ENCODE data around the gene PPP1R7. TPM values are rescaled to one million over a fixed set of nuclear protein-coding genes. Genes with fewer than 3 reads are reported as not detected.

PPP1R7 gene
- total RNA-seq, 2 donors from 2014 or later, result 81.6 to 98.9 TPM

DNA sequence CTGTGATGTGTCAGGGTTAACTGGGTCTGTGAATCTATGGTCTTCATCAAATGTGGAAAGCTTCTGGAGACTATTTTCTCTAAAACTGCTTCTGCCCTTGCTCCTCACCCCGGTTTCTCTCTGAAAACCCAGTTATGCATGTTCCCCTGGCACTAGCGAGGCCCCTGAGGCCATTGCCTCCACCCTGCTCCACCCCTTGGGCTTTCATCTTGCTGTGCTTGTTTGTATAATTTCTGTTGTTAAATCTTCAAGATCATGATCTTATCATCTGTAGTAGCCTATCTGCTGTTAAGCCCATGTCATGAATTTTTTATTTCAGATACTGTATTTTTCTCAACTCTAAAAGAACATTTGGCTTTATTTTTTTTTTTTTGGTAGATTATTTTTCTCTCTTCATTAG lies 23.3 kb downstream of the PPP1R7 start:
- Mint-ChIP-seq H3K27ac (peak overlapping the region in 1 of 2 donors; percentile 51), H3K36me3 (peaks cover 30 to 53% of the 10 kb centered on the region in 2 donors), H3K9me3 (peaks cover 5 to 10% of the 10 kb centered on the region in 2 donors)
- no peak for DNase-seq (ENCODE audit: low spot score in 2 of 2)
- ATAC-seq, result no peak

DNA sequence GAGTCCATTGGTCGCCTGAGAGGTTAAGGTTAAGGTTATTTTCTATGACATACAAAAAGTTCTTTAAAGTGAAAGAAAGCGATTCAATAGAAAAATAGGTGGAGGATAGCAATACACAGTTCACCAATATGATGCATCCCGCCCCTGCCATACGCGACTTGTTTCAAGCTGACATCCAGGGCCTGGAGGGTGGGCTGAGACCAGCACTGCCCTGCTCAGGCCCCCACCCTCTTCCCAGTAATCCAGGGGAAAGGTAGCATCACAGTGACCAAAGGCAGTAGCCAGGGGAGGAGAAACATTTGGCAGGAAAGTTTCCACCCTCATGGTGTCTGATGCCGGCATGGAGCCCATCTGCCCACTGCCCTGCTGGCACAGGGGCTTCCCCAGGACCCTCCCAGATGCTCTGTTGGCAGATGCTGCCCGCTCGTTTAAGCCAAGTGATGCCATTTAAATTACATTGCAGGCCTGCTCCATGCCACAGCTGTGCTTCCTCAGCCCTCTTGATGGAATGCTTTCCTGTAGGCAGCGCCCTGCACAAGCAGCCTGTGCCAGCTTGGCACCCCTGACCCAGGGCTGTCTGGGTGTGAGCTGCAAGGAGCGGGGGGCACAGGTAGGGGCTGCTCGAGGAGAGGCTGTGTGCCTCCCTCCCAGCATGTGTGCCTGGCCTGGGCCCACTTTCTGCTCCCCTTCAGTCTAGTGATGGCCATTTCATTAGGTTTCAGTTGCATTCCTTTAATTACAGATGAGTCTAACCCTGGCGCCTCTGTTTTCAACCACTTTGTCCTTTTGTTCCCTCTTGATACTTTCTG lies 27.5 kb downstream of the PPP1R7 start:
- DNase-seq (ENCODE audit: low spot score in 2 of 2) (no peak), ATAC-seq (no peak)
- Mint-ChIP-seq H3K27ac (peak overlapping the region in 1 of 2 donors; percentile 50), H3K36me3 (peaks cover 6 to 20% of the 10 kb centered on the region in 2 donors), H3K9me3 (no peaks in the 10 kb centered on the region)

DNA sequence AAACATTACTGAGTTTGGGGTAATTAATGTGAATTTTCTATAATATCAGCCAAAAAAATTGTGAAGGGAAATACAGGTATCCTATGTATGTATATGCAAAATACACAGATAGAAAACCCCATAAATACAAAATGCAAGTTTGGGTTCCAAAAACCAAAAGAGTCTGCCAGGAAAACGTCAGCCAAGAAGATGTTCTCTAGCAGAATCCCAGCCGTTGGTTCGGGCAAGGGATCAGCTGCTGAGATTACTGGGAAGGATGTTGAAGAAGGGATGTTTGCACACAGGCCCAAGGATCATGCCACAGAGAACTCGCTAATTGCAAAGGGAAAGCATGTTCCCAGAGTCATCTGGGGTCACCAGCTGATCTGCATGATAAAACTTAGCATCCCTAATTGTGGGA lies 28.7 kb downstream of the PPP1R7 start:
- H3K36me3 Mint-ChIP-seq, result peaks cover 6 to 11% of the 10 kb centered on the region in 2 donors
- H3K27ac Mint-ChIP-seq, result no peak overlapping the region
- DNase-seq (ENCODE audit: low spot score in 2 of 2) (no peak), ATAC-seq (no peak)
- H3K9me3 Mint-ChIP-seq, result no peaks in the 10 kb centered on the region

DNA sequence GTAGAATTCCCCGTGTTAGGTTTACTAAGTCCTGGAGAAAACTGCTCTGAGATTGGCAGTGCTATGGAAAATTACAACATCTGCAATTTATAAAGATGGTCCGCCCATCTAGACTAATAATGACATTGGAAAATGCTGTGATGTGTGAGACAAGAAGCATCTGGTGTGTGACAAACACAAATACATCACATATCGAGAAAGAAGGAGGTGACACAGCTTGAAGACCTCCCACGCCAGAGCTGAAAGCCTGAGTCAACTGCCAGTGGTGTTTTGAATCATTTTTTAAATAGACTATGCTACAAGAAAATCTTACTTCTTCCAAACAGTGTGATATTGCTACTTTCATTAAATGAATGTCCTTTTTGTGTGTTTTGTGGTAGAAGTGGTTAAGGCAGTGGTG lies 29.6 kb downstream of the PPP1R7 start:
- H3K9me3 Mint-ChIP-seq, result no peaks in the 10 kb centered on the region
- peaks cover 6% of the 10 kb centered on the region in 2 donors for H3K36me3 Mint-ChIP-seq
- ATAC-seq (peak; percentile 34 to 94), DNase-seq (ENCODE audit: low spot score in 2 of 2) (no peak)
- H3K27ac Mint-ChIP-seq, result peak overlapping the region in 1 of 2 donors; percentile 68

DNA sequence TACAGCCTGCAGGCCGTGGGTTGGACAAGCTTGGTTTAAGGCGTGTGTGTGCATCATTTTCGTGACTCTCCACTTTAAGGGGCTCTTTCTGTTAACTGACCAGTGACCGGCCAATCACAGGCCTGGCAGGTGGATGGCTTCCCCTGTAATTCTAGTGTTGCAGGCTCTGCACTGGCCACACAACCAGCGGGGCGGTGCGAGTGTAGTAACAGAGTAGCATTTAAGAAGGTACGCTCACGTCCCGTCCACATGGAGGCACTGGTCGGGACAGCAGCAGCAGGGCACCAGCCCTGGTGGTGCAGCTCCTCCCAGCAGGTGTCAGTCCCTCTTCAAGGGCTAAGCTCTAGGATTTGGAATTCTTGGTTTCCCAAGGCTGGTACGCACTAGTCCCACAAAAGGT lies 30.2 kb downstream of the PPP1R7 start:
- Mint-ChIP-seq H3K36me3 (peaks cover 0 to under 1% of the 10 kb centered on the region in 2 donors), H3K27ac (no peak overlapping the region), H3K9me3 (no peaks in the 10 kb centered on the region)
- no peak for ATAC-seq
- DNase-seq (ENCODE audit: low spot score in 2 of 2), result no peak

DNA sequence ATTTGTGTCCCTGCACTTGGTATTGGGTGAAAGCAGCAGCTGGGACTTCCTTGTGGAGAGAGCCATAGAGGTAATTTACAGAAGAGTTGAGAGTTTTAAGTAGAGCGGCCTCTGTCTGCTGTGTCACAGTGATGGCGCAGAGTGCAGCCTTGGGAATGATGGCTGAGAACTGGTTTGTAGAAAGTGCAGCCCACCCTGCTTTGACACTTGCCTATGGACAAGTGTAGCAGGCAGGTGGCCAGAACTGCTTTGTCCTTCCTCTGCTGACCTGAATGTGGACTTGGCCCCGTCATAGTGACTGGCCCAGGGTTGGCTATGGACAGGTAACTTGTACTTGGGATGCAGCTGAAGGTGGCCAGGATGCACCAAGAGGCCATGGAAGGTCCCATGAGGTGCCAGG lies 31.9 kb downstream of the PPP1R7 start:
- no peaks in the 10 kb centered on the region for H3K36me3 Mint-ChIP-seq
- H3K27ac Mint-ChIP-seq, result no peak overlapping the region
- ATAC-seq (no peak), DNase-seq (ENCODE audit: low spot score in 2 of 2) (no peak)
- no peaks in the 10 kb centered on the region for H3K9me3 Mint-ChIP-seq

DNA sequence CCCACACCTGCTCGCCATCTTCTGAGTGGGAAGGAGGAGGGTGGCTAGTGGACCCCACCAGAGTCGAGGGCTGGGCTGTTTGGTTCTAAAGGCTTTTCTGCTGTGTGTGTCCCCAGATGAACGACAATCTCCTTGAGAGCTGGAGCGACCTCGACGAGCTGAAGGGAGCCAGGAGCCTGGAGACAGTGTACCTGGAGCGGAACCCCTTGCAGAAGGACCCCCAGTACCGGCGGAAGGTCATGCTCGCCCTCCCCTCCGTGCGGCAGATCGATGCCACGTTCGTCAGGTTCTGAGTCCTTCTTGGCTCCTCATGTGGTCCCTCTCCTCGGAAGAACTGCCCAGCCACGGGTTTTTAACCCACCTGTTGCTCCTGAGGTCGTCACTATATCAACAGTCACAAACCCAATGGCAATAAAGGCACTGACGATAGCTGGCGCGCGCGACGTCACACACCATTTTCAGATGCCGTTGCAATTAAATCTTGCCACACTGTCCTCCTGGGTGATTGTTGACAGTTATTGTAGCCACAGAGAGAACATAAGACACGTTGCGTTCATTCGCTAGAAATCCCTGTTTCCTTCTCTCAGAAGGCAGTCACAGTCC lies 32.4 kb downstream of the PPP1R7 start:
- H3K27ac Mint-ChIP-seq, result no peak overlapping the region
- ATAC-seq (no peak), DNase-seq (ENCODE audit: low spot score in 2 of 2) (no peak)
- no peaks in the 10 kb centered on the region for H3K36me3 Mint-ChIP-seq
- no peaks in the 10 kb centered on the region for H3K9me3 Mint-ChIP-seq

DNA sequence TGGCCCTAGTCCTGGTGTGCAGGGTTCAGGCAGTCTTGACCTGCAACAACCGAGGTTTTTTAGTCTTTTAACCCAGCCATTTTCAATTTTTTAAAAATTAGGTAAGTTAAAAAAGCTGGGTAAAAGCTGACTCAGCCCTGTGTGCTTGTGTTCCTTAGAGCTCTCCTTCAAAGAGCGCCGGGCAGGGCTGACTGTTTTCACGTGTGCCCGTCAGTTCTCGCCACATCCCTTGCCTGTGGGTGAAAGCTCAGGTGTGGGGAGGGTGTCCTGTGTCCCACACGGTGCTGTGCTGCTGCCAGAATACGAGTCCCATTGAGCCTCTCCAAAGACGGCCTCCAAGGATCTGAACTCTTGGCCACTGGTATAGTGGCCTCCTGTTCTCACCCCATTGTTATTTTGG lies 33.0 kb downstream of the PPP1R7 start:
- DNase-seq (ENCODE audit: low spot score in 2 of 2) (no peak), ATAC-seq (no peak)
- Mint-ChIP-seq H3K27ac (peak overlapping the region in 1 of 2 donors; percentile 29), H3K9me3 (no peaks in the 10 kb centered on the region), H3K36me3 (no peaks in the 10 kb centered on the region)

DNA sequence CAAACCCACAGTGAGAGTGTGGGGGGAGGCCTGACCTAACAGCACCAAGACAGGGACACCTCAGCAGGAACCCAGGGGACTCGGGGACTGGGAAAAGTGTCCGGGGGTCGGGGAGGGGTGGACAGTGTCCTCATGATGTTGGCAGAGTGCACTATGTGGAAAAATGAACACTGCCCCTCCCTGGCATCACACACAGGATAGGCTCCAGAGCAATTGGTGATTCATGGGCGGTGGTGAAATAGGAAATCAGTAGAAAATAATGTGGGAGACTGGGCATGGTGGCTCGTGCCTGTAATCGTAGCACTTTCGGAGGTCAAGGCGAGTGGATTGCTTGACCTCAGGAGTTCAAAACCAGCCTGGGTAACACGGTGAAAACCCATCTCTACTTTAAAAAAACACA lies 34.6 kb downstream of the PPP1R7 start:
- Mint-ChIP-seq H3K36me3 (no peaks in the 10 kb centered on the region), H3K9me3 (no peaks in the 10 kb centered on the region), H3K27ac (no peak overlapping the region)
- ATAC-seq (no peak), DNase-seq (ENCODE audit: low spot score in 2 of 2) (no peak)

DNA sequence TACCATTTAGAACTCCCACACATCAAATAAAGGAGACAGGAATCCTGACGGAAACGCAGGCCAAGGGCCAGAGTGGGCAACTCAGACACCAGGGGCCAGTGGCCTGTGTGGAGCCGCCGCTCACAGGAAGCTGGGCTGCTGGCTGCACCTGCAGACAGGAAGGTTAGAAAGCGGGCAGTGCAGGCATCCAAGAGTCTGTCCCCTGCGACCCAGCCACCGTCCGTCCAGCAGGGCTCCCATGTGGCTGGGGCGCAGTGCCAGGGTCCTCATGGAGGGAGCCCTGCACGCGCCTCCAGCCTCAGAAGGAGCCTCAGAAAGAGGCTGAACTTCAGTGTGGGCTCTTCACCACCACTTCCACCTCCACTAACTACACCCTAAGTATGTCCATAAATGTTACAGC lies 35.7 kb downstream of the PPP1R7 start:
- no peak for ATAC-seq
- H3K27ac Mint-ChIP-seq, result no peak overlapping the region
- no peaks in the 10 kb centered on the region for H3K36me3 Mint-ChIP-seq
- no peak for DNase-seq (ENCODE audit: low spot score in 2 of 2)
- no peaks in the 10 kb centered on the region for H3K9me3 Mint-ChIP-seq

DNA sequence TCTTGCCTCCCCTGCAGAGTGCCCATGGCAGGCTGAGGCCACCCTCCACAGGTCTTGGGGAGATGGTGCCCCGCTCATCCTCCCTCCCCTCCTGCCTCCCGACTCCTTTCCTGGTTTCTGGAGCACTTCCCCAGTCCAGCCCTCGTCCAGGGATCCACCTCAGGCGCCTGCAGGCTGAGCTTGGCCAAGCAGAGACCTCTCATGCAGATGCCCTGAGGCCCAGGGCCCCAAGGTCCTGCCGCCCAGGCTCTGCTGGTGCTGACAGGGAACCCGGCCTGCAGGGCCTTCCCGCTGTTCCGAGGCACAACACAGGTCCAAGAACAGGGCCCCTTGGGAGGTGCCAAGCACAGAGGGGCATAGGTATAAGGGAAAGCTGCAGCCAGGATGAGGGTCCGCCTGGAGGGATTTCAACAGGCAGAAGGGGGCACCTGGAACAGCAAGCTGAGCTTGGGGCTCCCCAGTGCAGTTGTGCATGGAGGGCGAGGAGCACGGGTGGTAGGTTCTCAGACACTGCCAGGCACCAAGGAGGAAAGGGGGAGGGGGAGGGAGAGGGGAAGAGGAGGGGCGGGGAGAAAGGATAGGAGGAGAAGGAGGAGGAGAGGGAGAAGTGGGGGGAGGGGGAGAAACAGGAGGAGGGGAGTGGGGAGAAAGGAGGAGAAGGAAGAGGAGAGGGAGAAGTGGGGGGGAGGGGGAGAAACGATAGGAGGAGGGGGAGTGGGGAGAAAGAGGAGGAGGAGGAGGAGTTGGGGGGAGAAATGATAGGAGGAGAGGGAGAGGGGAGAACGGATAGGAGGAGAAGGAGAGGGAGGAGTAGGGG lies 37.0 kb downstream of the PPP1R7 start:
- ATAC-seq, result no peak

DNA sequence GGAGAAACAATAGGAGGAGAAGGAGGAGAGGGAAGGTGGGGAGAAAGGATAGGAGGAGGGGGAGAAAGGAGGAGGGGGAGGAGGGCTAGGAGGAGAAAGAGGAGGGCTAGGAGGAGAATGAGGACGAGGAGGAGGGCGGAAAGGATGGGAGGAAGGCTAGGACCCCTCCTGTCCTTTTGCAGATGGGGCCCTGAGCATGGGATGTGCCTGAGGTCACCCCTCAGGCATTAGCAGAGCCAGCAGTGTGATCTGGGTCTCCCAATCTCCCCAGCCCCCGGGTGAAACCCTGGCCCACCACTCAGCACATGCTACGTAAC lies 37.6 kb downstream of the PPP1R7 start:
- H3K9me3 Mint-ChIP-seq, result no peaks in the 10 kb centered on the region
- DNase-seq (ENCODE audit: low spot score in 2 of 2) (no peak), ATAC-seq (no peak)
- no peak overlapping the region for H3K27ac Mint-ChIP-seq
- H3K36me3 Mint-ChIP-seq, result no peaks in the 10 kb centered on the region

More for the DNA sequence above, 37.0 kb downstream of the PPP1R7 start:
- no peaks in the 10 kb centered on the region for H3K9me3 Mint-ChIP-seq
- H3K27ac Mint-ChIP-seq, result no peak overlapping the region
- no peaks in the 10 kb centered on the region for H3K36me3 Mint-ChIP-seq
- DNase-seq (ENCODE audit: low spot score in 2 of 2), result no peak

DNA sequence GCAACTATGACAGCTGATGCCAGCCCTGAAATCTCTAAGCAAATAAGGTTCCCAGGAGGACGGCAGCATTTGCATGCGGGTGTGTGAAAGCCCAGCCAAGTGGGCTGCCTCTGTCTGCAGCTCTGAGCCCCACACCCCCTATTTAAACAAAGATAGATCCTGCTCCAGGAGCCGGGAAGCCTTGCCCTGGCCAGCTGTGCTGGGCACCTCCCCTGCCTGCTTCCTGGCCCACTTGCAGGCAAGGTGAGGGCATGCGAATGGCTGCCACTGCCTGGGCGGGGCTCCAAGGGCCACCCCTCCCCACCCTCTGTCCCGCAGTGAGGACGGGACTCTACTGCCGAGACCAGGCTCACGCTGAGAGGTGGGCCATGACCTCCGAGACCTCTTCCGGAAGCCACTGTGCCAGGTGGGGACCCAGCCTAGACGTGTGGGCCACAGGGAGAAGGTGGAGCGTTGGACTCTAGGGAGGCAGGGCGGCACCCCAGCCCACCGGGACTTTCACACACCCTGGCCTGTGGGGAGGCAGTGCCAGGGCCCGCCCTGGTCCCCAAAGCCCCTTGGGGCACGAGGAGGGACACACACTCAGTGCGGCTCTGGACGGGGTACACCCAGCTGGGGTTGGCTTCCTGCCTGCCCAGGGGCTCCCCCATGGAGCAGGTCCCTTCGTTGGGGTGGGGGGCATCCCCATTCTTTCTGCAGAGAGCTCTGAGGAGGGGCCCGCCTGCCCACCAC lies 38.3 kb downstream of the PPP1R7 start, which contains the start of gene ANO7:
TSS of gene ANO7 (plus strand) at position 317 of the 732 bp plus-strand sequence. CDS start 1,387 bp downstream, outside the sequence.
- no peak for DNase-seq (ENCODE audit: low spot score in 2 of 2)
- Mint-ChIP-seq H3K9me3 (no peaks in the 10 kb centered on the region), H3K36me3 (no peaks in the 10 kb centered on the region), H3K27ac (no peak within 1 kb of the TSS)
- ATAC-seq, result peak in 1 of 2 donors; percentile 29

DNA sequence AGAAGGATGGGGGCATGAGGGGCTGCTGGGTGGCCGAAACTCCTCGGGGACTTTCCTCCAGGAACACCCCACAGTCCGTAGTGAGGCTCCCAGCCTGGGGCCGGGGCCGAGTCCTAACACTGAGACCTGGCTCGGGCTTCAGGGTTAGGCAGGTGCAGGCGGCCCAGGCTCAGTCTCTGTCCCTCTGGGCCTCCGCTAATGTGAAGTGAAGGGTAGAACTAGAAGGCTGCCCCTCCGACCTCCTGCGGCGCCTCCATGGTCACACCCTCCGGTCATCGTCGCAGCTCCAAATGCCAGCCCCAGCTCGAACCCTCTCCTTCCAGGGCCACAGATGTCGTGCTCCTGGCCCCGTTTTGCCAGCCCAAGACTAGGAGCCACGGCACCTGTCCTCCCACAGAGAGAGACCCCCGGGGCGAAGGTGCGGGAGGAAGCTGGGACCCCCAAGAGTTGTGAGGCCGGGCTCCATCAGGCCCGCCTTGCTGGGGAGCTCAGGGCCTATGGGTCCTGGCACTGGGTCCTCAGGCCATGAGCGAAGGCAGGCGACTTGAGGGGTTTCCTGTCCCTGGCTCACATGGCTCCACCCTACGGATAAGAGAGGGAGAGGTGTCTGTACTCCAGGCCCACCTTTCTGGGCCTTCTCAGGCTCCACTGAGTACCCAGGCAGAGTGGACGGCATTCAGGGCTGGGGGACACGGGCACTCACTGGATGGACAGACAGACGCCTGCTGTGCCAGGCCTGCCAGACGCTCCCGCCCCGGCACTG lies 39.0 kb downstream of the PPP1R7 start:
- DNase-seq (ENCODE audit: low spot score in 2 of 2) (no peak), ATAC-seq (peak in 1 of 2 donors; percentile 11)
- Mint-ChIP-seq H3K9me3 (no peaks in the 10 kb centered on the region), H3K36me3 (no peaks in the 10 kb centered on the region), H3K27ac (no peak overlapping the region)

DNA sequence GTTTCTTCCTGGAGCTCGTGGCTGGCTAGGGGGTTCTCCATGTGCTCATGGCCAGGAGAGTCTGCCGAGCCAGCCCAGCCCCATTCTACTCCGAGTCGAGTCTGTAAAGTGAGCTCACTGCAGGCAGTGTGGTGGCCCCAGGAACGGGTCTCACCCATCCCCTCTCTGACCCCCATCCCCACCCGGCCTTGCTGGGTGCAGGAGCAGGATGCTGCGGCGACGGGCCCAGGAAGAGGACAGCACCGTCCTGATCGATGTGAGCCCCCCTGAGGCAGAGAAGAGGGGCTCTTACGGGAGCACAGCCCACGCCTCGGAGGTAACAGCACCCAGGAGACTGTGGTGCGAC lies 39.6 kb downstream of the PPP1R7 start:
- Mint-ChIP-seq H3K9me3 (no peaks in the 10 kb centered on the region), H3K36me3 (no peaks in the 10 kb centered on the region), H3K27ac (no peak overlapping the region)
- ATAC-seq (peak in 1 of 2 donors; percentile 11), DNase-seq (ENCODE audit: low spot score in 2 of 2) (no peak)
